Right lobe of liver (tissue), 4 donors: ENCODE measurements around the gene MKNK1.

Source experiments
- CTCF ChIP-seq, 4 donors: fragments of 200-600 bp in 3 of 4; fragments of 450-650 bp in 1 of 4; IDR thresholded peaks; one replicate each; pipeline versions ENCODE4 v1.5.1 to v1.8.0; 2016 to 2022; ENCODE audit warnings: antibody characterized with exemption in 4 of 4, mild to moderate bottlenecking in 2 of 4
- POLR2A ChIP-seq: fragments of 450-650 bp; IDR thresholded peaks from one replicate; pipeline ENCODE4 v1.6.1; 2017; ENCODE audit warnings: antibody characterized with exemption, mild to moderate bottlenecking
- donor health status: DM: no; HTN: no; CAD: no.
- donor health status: DM: no; HTN: no; CAD: no.
- donor health status: DM: no; HTN: yes; CAD: no.

- TF ChIP-seq CTCF (IDR thresholded peaks at IDR 0.05) (no peak), POLR2A (no peak)
These were observed 26.4 kb downstream of the MKNK1 start for GRCh38 chr1:46577671-46578070.
